ENCODE results near the gene DNAH17. TPM values are rescaled to one million over a fixed set of nuclear protein-coding genes. Genes with fewer than 3 reads are reported as not detected.

DNAH17 gene
- total and polyA plus RNA-seq, 2 donors (not counting 1 experiment from before 2014, with no cell fraction given), result 0.01 to 0.12 TPM

GRCh38 chr17:78616946-78617345, 39.8 kb upstream of the DNAH17 start:
- DNase-seq, result no peak
- Mint-ChIP-seq H3K9me3 (ENCODE audit: insufficient read depth) (no peaks in the 10 kb centered on the region), H3K4me1 (no peaks in the 10 kb centered on the region), H3K27me3 (no peaks in the 10 kb centered on the region), H3K27ac (no peak overlapping the region), H3K4me3 (no peak overlapping the region)
- CTCF ChIA-PET, result interaction anchor here (0.5 kb wide), 2 partner anchors 1531 to 1995 kb away, joined by 3 to 4 read pairs; no protein-coding TSS in a partner anchor
- no peaks in the 10 kb centered on the region for H3K27me3 ChIP-seq (replicated peaks in 1 of 4; ENCODE audit: control extremely low read depth in 1 of 4, control insufficient read depth in 3 of 4, insufficient read depth in 4 of 4, low read length in 3 of 4)
- intact Hi-C loops (cut with micrococcal nuclease), result no loop called here
- POLR2A ChIA-PET, result no interaction called here
- ATAC-seq (ENCODE audit: low read depth), result no peak
- TF ChIP-seq CTCF (IDR thresholded peaks at IDR 0.05), result no peak
- no peak for TF ChIP-seq EZH2 (IDR thresholded peaks at IDR 0.05; ENCODE audit: borderline replicate concordance, insufficient read depth, low read depth, low read length, poor library complexity, severe bottlenecking)
- peaks cover 0 to 10% (median 0%) of the 10 kb centered on the region in 3 donors for H3K9me3 ChIP-seq (ENCODE audit: control extremely low read depth in 1 of 3, control insufficient read depth in 2 of 3, insufficient read depth in 1 of 3, low read length in 2 of 3)
- 93% methylated on average over 12 of the region's 13 CpGs for WGBS (ENCODE audit: insufficient coverage)
- H3K4me2 ChIP-seq (replicated peaks; ENCODE audit: low read depth, low read length, poor library complexity, severe bottlenecking), result no peak overlapping the region
- H3K4me1 ChIP-seq (ENCODE audit: control insufficient read depth in 2 of 2, insufficient read depth in 2 of 2, low read length in 2 of 2), result no peaks in the 10 kb centered on the region
- no peak overlapping the region for H3K4me3 ChIP-seq (ENCODE audit: control extremely low read depth in 1 of 5, extremely low read depth in 1 of 5, insufficient read depth in 1 of 5, low read depth in 2 of 5, low read length in 4 of 5)
- H3K36me3 ChIP-seq (replicated peaks in 1 of 2; ENCODE audit: control extremely low read depth in 1 of 2, control insufficient read depth in 1 of 2, extremely low read depth in 1 of 2, insufficient read depth in 2 of 2, low read length in 1 of 2), result no peaks in the 10 kb centered on the region
- no peaks in the 10 kb centered on the region for H4K20me1 ChIP-seq (ENCODE audit: control insufficient read depth, insufficient read depth, low read length, poor library complexity, severe bottlenecking)
- H3K9ac ChIP-seq (ENCODE audit: low read length), result no peak overlapping the region
- H3K79me2 ChIP-seq (ENCODE audit: control insufficient read depth, insufficient read depth, low read length), result no peaks in the 10 kb centered on the region
- no peak overlapping the region for H3K27ac ChIP-seq (ENCODE audit: low read length in 2 of 2)
- H2AFZ ChIP-seq (ENCODE audit: insufficient read depth, low read depth, low read length, poor library complexity, severe bottlenecking), result no peak overlapping the region

GRCh38 chr17:78615631-78616030, 38.4 kb upstream of the DNAH17 start:
- Histone ChIP-seq H3K27me3 (replicated peaks in 1 of 4; ENCODE audit: control extremely low read depth in 1 of 4, control insufficient read depth in 3 of 4, insufficient read depth in 4 of 4, low read length in 3 of 4) (no peaks in the 10 kb centered on the region), H3K27ac (ENCODE audit: low read length in 2 of 2) (no peak overlapping the region), H4K20me1 (ENCODE audit: control insufficient read depth, insufficient read depth, low read length, poor library complexity, severe bottlenecking) (no peaks in the 10 kb centered on the region), H3K9me3 (ENCODE audit: control extremely low read depth in 1 of 3, control insufficient read depth in 2 of 3, insufficient read depth in 1 of 3, low read length in 2 of 3) (peaks cover 0 to 10% (median 0%) of the 10 kb centered on the region in 3 donors), H3K4me2 (replicated peaks; ENCODE audit: low read depth, low read length, poor library complexity, severe bottlenecking) (no peak overlapping the region), H3K36me3 (replicated peaks in 1 of 2; ENCODE audit: control extremely low read depth in 1 of 2, control insufficient read depth in 1 of 2, extremely low read depth in 1 of 2, insufficient read depth in 2 of 2, low read length in 1 of 2) (no peaks in the 10 kb centered on the region), H3K4me3 (ENCODE audit: control extremely low read depth in 1 of 5, extremely low read depth in 1 of 5, insufficient read depth in 1 of 5, low read depth in 2 of 5, low read length in 4 of 5) (no peak overlapping the region), H3K79me2 (ENCODE audit: control insufficient read depth, insufficient read depth, low read length) (no peaks in the 10 kb centered on the region), H3K9ac (ENCODE audit: low read length) (no peak overlapping the region), H2AFZ (ENCODE audit: insufficient read depth, low read depth, low read length, poor library complexity, severe bottlenecking) (no peak overlapping the region), H3K4me1 (ENCODE audit: control insufficient read depth in 2 of 2, insufficient read depth in 2 of 2, low read length in 2 of 2) (no peaks in the 10 kb centered on the region)
- DNase-seq (no peak), ATAC-seq (ENCODE audit: low read depth) (no peak)
- ChIA-PET POLR2A (no interaction called here), CTCF (no interaction called here)
- TF ChIP-seq CTCF (IDR thresholded peaks at IDR 0.05) (no peak), EZH2 (IDR thresholded peaks at IDR 0.05; ENCODE audit: borderline replicate concordance, insufficient read depth, low read depth, low read length, poor library complexity, severe bottlenecking) (no peak)
- WGBS (ENCODE audit: insufficient coverage), result 84% methylated on average over 7 of the region's 13 CpGs
- no peak overlapping the region for H3K4me3 Mint-ChIP-seq
- H3K9me3 Mint-ChIP-seq (ENCODE audit: insufficient read depth), result no peaks in the 10 kb centered on the region
- H3K27ac Mint-ChIP-seq, result no peak overlapping the region
- intact Hi-C loops (cut with micrococcal nuclease), result no loop called here
- no peaks in the 10 kb centered on the region for H3K4me1 Mint-ChIP-seq
- peaks cover 5% of the 10 kb centered on the region for H3K27me3 Mint-ChIP-seq
